Stimulated activated CD4-positive, alpha-beta T cell treated with anti-CD3 and anti-CD28 coated beads, Interleukin-4, amount 100 ng/mL, for 48 hours (primary cell): Measurements from ENCODE around the gene TSPAN6.

Experiments used
- DNase-seq, 2 donors: peaks; one replicate each; pipeline ENCODE4 v3.0.0-alpha.2; 2020; ENCODE audit warnings: low read depth in 2 of 2

TSPAN6 gene

GRCh38 chrX:100647739-100648138 is 11.1 kb upstream of the TSPAN6 start:
- no peak for DNase-seq

GRCh38 chrX:100647095-100647494 is 10.5 kb upstream of the TSPAN6 start:
- DNase-seq, result no peak

GRCh38 chrX:100645106-100645505 is 8.5 kb upstream of the TSPAN6 start:
- no peak for DNase-seq

GRCh38 chrX:100643956-100644860 is 7.6 kb upstream of the TSPAN6 start, which contains the start of gene SRPX2:
SRPX2 (plus strand) TSS chrX:100644199; CDS start chrX:100646323, 2,124 bp downstream.
- no peak for DNase-seq

GRCh38 chrX:100643212-100643611 is 6.6 kb upstream of the TSPAN6 start:
- no peak for DNase-seq

GRCh38 chrX:100642290-100642689 is 5.7 kb upstream of the TSPAN6 start:
- no peak for DNase-seq

GRCh38 chrX:100635989-100636320 is 651 bp downstream of the TSPAN6 start:
- no peak for DNase-seq

- DNase-seq, result no peak
Observed at GRCh38 chrX:100635040-100635439, 1.6 kb downstream of the TSPAN6 start.

GRCh38 chrX:100625985-100626491 is 10.6 kb downstream of the TSPAN6 start:
- DNase-seq, result no peak

- DNase-seq, result no peak
Observed at GRCh38 chrX:100623001-100623400, 13.6 kb downstream of the TSPAN6 start.

GRCh38 chrX:100615005-100615404 is 21.6 kb downstream of the TSPAN6 start:
- no peak for DNase-seq

- no peak for DNase-seq
Observed at GRCh38 chrX:100611951-100612350, 24.7 kb downstream of the TSPAN6 start.

- DNase-seq, result no peak
Observed at GRCh38 chrX:100609591-100609990, 27.0 kb downstream of the TSPAN6 start.

GRCh38 chrX:100606753-100607152 is 29.9 kb downstream of the TSPAN6 start:
- DNase-seq, result no peak

- no peak for DNase-seq
Observed at GRCh38 chrX:100600758-100601157, 35.8 kb downstream of the TSPAN6 start.

GRCh38 chrX:100600340-100600739 is 36.3 kb downstream of the TSPAN6 start:
- DNase-seq, result no peak

GRCh38 chrX:100599456-100599855 is 37.1 kb downstream of the TSPAN6 start:
- DNase-seq, result no peak

- DNase-seq, result no peak
Observed at GRCh38 chrX:100596601-100597000, 40.0 kb downstream of the TSPAN6 start.

GRCh38 chrX:100593581-100593980 is 43.0 kb downstream of the TSPAN6 start:
- no peak for DNase-seq

GRCh38 chrX:100593126-100593525 is 43.5 kb downstream of the TSPAN6 start:
- no peak for DNase-seq

GRCh38 chrX:100591256-100592051 is 45.2 kb downstream of the TSPAN6 start:
- no peak for DNase-seq

GRCh38 chrX:100587861-100588260 is 48.7 kb downstream of the TSPAN6 start:
- DNase-seq, result no peak

GRCh38 chrX:100586747-100587146 is 49.9 kb downstream of the TSPAN6 start:
- DNase-seq, result no peak
